ENCODE measurements around the gene HAO1. TPM values are rescaled to one million over a fixed set of nuclear protein-coding genes. Genes with fewer than 3 reads are reported as not detected.

HAO1 gene
- total and polyA plus RNA-seq, 2 donors (not counting 3 experiments of a cell fraction or from before 2014, with no cell fraction given): not detected

DNA sequence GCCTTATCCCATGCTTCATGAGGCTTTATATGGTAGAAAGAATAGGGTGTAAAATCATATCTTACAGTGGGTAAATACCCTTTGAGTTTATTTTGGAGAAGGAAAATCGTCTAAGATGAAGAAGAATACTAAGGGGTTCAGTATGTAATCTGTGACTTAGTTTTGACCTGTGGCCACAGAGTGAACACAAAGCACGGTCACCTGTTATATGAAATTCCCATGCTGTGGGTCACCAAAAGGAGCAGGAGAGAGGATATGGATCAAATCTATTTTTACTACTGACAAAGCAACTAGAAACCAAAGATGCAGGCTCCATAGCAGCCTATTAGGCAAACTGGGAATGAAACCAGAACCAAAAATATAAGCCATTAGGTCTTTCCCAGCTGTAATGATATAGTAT is 3.6 kb upstream of the HAO1 start:
- BruUV-seq (replicated peaks): no TSS peak
- dilution Hi-C loops (cut with MboI; ENCODE audit: extremely low pct_ligation_motif_present, low sequenced_read_pairs): no loop called here
- Histone ChIP-seq H3K4me3 (replicated peaks in 1 of 3; ENCODE audit: insufficient read depth in 1 of 3, low read depth in 1 of 3, low read length in 3 of 3) (no peak overlapping the region), H3K9me1 (replicated peaks; ENCODE audit: control insufficient read depth, extremely low read depth, insufficient read depth, low read length) (no peaks in the 10 kb centered on the region), H3K27me3 (ENCODE audit: control insufficient read depth in 2 of 2, insufficient read depth in 2 of 2, low read length in 2 of 2) (no peaks in the 10 kb centered on the region), H3K9me3 (replicated peaks; ENCODE audit: control insufficient read depth, insufficient read depth, low read length) (no peaks in the 10 kb centered on the region), H3K9ac (replicated peaks; ENCODE audit: extremely low read depth, insufficient read depth, low read length) (no peak overlapping the region), H3K79me2 (ENCODE audit: control insufficient read depth, insufficient read depth, low read length) (no peaks in the 10 kb centered on the region), H3K27ac (ENCODE audit: insufficient read depth, low read depth, low read length) (no peak overlapping the region), H3K36me3 (ENCODE audit: control insufficient read depth in 2 of 2, extremely low read depth in 1 of 2, insufficient read depth in 2 of 2, low read length in 2 of 2) (no peaks in the 10 kb centered on the region), H3K4me1 (ENCODE audit: control insufficient read depth, extremely low read depth, insufficient read depth, low read length) (peaks cover 3% of the 10 kb centered on the region), H2AFZ (ENCODE audit: low read depth, low read length) (no peak overlapping the region), H4K20me1 (replicated peaks; ENCODE audit: control insufficient read depth, extremely low read depth, insufficient read depth, low read length) (no peaks in the 10 kb centered on the region), H3K4me2 (ENCODE audit: insufficient read depth, low read length) (no peak overlapping the region)
- CTCF ChIA-PET: no interaction called here
- FAIRE-seq (no peak), DNase-seq (ENCODE audit: low read depth, low spot score) (no peak)
- intact Hi-C loops (cut with micrococcal nuclease): no loop called here
- TF ChIP-seq FOS (IDR thresholded peaks at IDR 0.05; ENCODE audit: borderline replicate concordance, insufficient read depth, low read length): no peak
- TF ChIP-seq POLR2AphosphoS5 (IDR thresholded peaks at IDR 0.05; ENCODE audit: insufficient read depth, low read depth, low read length): no peak
- TF ChIP-seq EZH2 (IDR thresholded peaks at IDR 0.05; ENCODE audit: borderline replicate concordance, low read depth, low read length, severe bottlenecking): no peak
- no peak for TF ChIP-seq POLR2A (IDR thresholded peaks at IDR 0.05; ENCODE audit: low read depth, low read length)
- TF ChIP-seq, protein P1, sequence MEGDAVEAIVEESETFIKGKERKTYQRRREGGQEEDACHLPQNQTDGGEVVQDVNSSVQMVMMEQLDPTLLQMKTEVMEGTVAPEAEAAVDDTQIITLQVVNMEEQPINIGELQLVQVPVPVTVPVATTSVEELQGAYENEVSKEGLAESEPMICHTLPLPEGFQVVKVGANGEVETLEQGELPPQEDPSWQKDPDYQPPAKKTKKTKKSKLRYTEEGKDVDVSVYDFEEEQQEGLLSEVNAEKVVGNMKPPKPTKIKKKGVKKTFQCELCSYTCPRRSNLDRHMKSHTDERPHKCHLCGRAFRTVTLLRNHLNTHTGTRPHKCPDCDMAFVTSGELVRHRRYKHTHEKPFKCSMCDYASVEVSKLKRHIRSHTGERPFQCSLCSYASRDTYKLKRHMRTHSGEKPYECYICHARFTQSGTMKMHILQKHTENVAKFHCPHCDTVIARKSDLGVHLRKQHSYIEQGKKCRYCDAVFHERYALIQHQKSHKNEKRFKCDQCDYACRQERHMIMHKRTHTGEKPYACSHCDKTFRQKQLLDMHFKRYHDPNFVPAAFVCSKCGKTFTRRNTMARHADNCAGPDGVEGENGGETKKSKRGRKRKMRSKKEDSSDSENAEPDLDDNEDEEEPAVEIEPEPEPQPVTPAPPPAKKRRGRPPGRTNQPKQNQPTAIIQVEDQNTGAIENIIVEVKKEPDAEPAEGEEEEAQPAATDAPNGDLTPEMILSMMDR (IDR thresholded peaks at IDR 0.05; ENCODE audit: extremely low read depth in 1 of 2, insufficient read depth in 1 of 2, low read depth in 1 of 2, low read length in 2 of 2): no peak
- no peak for TF ChIP-seq MYC (IDR thresholded peaks at IDR 0.05; ENCODE audit: low read depth, low read length)
- no peak for TF ChIP-seq MAX (IDR thresholded peaks at IDR 0.05; ENCODE audit: insufficient read depth, insufficient read length)
- no peak for TF ChIP-seq GATA2 (IDR thresholded peaks at IDR 0.05; ENCODE audit: insufficient read depth, insufficient read length, low read depth, low read length)
- no peak for TF ChIP-seq JUN (IDR thresholded peaks at IDR 0.05; ENCODE audit: borderline replicate concordance, insufficient read depth, insufficient read length, low read depth)
- POLR2A ChIA-PET: no interaction called here

Measured in endothelial cell of umbilical vein (primary cell).